HuH-7 (cell line): ENCODE data around the gene DPYD.

Experiments used
- DNase-seq: peaks from one replicate; pipeline ENCODE4 v3.0.0; 2011; ENCODE audit warnings: low spot score

DPYD gene

GRCh38 chr1:97783751-97784150 is 137.1 kb downstream of the DPYD start:
- DNase-seq = no peak

GRCh38 chr1:97781762-97782337 is 139.0 kb downstream of the DPYD start:
- no peak for DNase-seq

GRCh38 chr1:97780884-97781283 is 139.9 kb downstream of the DPYD start:
- no peak for DNase-seq

- DNase-seq = no peak
These were observed 142.1 kb downstream of the DPYD start for GRCh38 chr1:97778718-97779117.

GRCh38 chr1:97770376-97770775 is 150.5 kb downstream of the DPYD start:
- DNase-seq = no peak

GRCh38 chr1:97767381-97767780 is 153.5 kb downstream of the DPYD start:
- no peak for DNase-seq

- no peak for DNase-seq
These were observed 155.8 kb downstream of the DPYD start for GRCh38 chr1:97764991-97765390.

- no peak for DNase-seq
These were observed 159.2 kb downstream of the DPYD start for GRCh38 chr1:97761637-97762036.

GRCh38 chr1:97759078-97759477 is 161.8 kb downstream of the DPYD start:
- no peak for DNase-seq

GRCh38 chr1:97758541-97759057 is 162.2 kb downstream of the DPYD start:
- no peak for DNase-seq

GRCh38 chr1:97745912-97746311 is 174.9 kb downstream of the DPYD start:
- no peak for DNase-seq

- no peak for DNase-seq
These were observed 175.9 kb downstream of the DPYD start for GRCh38 chr1:97744977-97745376.

GRCh38 chr1:97743129-97743528 is 177.7 kb downstream of the DPYD start:
- no peak for DNase-seq

GRCh38 chr1:97740891-97741290 is 179.9 kb downstream of the DPYD start:
- no peak for DNase-seq

- no peak for DNase-seq
These were observed 181.2 kb downstream of the DPYD start for GRCh38 chr1:97739596-97740103.

GRCh38 chr1:97738270-97738669 is 182.6 kb downstream of the DPYD start:
- DNase-seq = no peak

GRCh38 chr1:97730271-97730670 is 190.6 kb downstream of the DPYD start:
- DNase-seq = no peak

GRCh38 chr1:97728436-97728835 is 192.4 kb downstream of the DPYD start:
- DNase-seq = no peak

- DNase-seq = no peak
These were observed 193.8 kb downstream of the DPYD start for GRCh38 chr1:97727029-97727428.

- no peak for DNase-seq
These were observed 194.4 kb downstream of the DPYD start for GRCh38 chr1:97726386-97726785.

GRCh38 chr1:97721221-97721620 is 199.6 kb downstream of the DPYD start:
- DNase-seq = no peak

GRCh38 chr1:97712980-97713379 is 207.9 kb downstream of the DPYD start:
- no peak for DNase-seq

- no peak for DNase-seq
These were observed 209.0 kb downstream of the DPYD start for GRCh38 chr1:97711858-97712257.

GRCh38 chr1:97693601-97694000 is 227.2 kb downstream of the DPYD start:
- DNase-seq = no peak
